ENCODE results near the gene IL9.

GRCh38 chr5:135916638-135917263 is 21.1 kb upstream of the IL9 start:
- TF ChIP-seq, protein P1, sequence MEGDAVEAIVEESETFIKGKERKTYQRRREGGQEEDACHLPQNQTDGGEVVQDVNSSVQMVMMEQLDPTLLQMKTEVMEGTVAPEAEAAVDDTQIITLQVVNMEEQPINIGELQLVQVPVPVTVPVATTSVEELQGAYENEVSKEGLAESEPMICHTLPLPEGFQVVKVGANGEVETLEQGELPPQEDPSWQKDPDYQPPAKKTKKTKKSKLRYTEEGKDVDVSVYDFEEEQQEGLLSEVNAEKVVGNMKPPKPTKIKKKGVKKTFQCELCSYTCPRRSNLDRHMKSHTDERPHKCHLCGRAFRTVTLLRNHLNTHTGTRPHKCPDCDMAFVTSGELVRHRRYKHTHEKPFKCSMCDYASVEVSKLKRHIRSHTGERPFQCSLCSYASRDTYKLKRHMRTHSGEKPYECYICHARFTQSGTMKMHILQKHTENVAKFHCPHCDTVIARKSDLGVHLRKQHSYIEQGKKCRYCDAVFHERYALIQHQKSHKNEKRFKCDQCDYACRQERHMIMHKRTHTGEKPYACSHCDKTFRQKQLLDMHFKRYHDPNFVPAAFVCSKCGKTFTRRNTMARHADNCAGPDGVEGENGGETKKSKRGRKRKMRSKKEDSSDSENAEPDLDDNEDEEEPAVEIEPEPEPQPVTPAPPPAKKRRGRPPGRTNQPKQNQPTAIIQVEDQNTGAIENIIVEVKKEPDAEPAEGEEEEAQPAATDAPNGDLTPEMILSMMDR (IDR thresholded peaks at IDR 0.05; ENCODE audit: low read depth, low read length): no peak
- TF ChIP-seq POLR2A (IDR thresholded peaks at IDR 0.05; ENCODE audit: extremely low read depth, insufficient read length) (no peak), MYC (IDR thresholded peaks at IDR 0.05; ENCODE audit: low read depth, low read length) (no peak)
- TF ChIP-seq, protein P2, sequence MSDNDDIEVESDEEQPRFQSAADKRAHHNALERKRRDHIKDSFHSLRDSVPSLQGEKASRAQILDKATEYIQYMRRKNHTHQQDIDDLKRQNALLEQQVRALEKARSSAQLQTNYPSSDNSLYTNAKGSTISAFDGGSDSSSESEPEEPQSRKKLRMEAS (IDR thresholded peaks at IDR 0.05; ENCODE audit: low read depth, low read length): no peak

Data from NB4 (cell line).